HG02798 (cell line): Measurements from ENCODE around the gene PSMB7.

Experiments used
- ATAC-seq: cut with Tn5 transposase; IDR thresholded peaks from one replicate; pipeline ENCODE4 v1.9.1; 2021; ENCODE audit warnings: mild to moderate bottlenecking; ENCODE audit not compliant: unreplicated experiment, poor library complexity

The PSMB7 gene

DNA sequence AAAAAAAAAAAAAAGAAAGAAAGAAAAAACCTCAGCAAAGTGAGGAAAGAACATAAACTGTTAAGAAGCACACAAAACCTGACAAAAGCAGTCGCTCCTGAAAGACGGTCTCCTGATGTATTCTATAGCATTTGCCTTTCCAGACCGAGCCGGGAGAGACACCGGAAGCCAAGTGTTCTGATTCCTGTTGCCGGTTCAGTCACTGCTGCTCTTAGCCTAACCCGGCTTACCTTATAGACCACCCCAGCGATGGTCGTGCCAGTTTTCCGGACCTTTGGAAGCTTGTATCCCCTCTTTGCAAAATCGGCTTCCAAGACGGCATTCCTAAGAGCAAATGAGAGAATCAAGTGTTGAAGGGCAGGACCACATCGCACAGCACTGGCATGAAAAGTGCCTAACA is 630 bp downstream of the PSMB7 start:
- no peak for ATAC-seq

DNA sequence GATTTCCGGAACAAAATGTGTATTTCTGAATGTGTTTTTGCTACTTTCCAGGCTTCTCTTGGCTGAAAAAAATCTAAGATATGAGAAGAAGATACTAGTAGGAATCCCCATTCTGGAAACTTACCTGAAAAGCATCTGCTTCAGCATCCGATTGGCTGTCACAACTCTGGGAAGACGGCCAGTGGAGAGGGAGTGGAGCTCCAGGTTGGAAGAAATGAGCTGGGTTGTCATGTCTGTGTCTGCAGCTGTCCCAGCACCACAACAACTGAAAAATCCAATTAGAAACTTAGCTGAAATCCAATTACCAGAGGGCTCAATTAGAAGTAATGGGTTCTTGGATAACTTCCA is 3.0 kb downstream of the PSMB7 start:
- no peak for ATAC-seq

DNA sequence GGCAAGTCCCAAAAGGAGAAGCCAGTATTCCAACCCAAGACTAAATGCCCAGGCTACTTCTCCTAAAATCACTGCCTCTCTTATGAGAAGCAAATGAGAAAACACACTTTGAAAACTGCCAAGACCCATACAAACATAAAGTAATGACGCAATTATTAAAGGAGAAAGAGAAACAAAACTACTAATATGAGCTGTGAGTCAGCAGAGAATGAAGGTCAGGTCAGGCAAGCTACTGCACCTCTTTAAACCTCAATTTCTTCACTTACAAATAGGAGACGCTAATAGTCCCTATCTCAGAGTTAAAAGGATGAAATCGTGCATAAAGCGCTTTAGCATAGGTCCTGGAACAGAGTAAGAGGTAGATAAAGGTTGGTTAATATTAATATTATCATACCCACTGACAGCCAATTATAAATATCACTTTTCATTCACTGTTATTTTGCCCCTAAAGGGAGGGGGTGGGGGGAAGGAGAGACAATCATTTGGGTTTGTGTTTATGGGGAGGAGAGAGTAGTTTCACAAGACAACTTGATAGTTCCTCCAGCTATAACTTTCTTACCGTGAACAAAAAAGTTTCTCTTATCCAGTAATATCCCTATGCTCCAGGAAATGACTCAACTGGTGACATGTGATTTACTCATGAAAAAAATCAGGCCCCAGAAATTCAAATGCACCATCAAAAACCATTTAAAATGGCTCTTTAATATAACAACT is 3.6 kb downstream of the PSMB7 start:
- no peak for ATAC-seq

DNA sequence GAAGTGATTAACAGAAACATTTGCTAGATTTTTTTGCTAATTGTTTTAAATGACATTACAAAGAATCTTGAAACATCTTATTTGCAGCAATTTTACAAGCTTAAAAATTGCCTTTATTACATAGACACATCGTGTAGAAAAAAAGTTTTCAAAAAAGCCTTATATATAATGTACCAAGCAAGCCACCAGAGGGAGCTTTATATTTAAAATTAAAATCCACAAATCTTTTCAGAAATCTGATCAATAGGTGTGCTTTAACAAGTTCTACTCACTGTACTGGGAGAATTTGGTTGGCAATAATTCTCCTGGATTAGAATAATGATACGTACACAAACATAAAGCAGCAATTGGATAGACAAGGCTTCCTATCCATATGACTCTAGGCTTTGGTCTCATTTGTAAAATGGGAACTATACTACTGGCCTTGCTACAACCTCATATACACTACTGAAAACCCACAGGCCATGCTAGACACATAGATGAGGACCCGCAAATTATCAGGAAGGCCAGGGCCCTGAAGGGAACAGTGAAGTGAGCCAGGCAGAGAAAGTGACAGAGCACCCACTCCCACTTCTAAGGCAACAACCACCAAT is 4.8 kb downstream of the PSMB7 start:
- ATAC-seq, result no peak

DNA sequence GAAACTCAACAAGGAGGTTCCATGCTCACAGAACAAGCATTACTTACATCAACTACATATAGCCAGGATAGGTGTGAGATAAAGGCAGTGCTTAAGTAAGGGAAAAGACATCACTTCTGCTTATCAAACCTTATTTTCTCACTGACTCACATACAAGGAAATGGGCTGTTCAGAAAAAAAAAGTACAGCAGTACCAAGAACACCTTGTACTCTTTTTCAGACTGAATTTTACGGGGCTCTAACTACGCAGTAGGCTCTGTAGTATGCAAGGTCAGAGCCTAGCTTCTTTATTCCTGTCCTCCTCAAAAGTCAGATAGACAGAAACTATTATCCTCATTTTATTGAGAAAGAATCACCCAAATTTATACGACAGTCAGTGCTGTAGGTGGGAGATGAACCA is 5.8 kb downstream of the PSMB7 start:
- ATAC-seq, result no peak

DNA sequence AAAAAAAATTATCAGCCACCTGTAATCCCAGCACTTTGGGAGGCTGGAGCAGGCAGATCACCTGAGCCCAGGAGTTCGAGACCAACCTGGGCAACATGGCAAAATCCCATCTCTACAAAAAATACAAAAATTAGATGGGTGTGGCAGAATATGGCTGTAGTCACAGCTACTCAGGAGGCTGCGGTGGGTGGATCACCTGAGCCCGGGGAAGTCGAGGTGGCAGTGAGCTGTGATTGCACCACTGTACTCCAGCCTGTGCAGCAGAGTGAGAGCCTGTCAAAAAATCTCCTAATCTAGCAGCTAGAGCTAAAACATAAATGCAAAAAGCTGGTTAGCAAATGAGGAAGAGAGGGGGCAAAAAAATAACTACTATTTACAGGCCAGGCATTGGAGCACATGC is 12.0 kb downstream of the PSMB7 start:
- ATAC-seq, result no peak

DNA sequence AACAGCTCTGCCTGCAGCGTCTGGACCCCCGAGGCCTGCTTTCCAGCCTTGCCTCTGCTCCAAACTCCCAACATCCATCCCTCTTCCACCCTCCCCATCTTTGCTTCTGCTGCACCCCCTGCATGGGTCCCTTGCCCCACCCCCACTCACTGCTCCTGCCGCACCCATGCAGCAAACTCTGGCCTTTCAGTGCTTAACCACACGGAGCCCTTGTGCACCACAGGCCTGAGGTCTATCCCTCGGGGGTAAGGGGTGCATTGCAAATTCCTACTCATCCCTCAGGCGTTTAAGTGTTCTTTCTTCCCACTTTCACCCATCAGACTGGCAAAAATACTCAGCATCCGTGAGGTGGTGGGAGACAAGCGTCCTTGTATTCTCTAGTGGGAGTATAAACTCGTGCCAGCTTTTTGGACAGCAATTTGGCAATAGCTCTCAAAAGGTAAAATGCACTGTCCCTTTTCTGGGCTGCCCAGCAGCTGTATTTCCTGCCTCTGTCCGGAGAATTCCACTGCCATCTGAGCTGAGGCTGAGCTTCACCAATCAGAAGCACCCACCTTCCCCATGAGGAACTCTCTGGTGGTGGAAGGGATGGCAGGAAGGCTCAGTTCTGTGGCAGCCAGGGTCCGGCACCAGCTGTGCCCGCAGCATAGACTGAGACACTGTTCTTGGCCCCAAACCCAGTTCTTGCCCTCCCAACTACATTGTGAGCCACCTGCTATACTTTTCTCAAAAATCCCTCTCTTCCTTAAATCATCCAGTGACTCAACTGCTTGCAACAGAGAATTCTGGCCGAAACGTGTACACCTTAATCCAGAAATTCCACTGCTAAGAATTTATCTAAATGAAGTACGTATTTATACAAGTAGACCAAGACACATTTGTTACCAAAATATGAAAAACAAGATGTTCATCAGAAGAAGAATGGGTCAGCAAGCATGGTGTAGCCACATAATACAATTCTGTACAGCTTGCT is 15.0 kb downstream of the PSMB7 start:
- no peak for ATAC-seq

DNA sequence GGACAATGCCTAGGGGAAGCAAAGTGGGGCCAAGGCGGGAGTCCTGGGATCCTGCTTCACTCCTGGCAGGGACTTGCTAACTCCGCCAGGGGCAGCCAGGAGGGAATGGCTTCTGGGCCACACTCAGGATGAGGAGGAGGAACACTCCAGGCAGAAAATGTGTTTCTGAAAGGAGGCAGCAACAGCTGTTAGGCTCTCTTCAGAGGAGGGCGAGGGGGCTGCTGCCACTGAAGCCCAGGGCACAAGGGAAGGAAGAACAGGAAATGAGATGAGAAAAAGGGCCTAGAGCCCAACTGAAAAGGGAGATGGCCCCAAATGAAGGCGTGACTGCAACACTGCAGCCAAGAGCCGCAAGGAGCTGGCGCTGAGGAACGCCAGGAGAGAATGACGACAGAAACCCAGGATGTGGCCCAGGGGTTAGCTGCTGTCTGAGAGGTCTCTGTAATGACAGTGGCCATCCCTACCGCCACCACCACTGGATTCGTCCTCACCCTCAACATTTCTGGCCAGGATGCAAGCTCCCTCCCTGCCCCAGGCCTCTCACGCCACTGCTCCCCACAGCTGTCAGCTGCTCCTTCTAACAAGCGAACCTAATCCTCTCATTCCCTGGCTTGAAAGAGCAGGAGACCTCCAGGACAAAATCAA is 15.8 kb downstream of the PSMB7 start:
- ATAC-seq, result no peak

DNA sequence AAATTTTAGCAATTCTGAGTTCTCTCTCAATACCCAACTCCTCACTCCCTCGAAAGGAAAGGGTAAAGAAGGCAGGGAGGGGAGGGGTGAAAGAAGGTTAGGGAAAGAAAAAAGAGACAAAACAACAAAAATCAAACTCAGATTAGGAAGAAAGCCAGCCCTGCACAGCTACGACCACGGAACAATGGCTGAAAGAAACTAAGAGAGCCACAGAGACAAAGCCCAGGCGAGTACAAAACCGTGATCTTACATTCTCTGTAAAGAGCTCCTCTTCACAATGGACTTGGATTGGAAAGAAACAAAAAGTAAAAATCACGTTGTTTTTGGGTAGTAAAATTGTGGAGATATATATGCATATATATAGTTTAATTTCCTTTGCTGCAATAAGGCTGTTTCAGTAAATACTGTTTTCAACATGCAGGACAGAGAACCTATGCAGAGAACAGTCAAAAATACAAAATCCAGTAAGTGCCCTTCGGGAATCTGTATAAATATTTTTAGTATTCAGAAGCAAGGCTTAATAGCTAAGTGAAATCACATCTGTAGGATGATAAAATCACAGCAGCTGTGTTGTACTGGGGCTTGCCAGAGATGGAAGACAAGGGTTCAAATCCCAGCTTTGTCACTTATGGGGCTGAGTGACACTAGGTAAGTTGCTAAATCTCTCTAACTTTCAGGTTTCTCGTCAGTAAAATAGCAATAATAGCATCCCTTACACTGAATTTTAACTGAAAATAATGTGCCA is 16.9 kb downstream of the PSMB7 start:
- ATAC-seq, result no peak

DNA sequence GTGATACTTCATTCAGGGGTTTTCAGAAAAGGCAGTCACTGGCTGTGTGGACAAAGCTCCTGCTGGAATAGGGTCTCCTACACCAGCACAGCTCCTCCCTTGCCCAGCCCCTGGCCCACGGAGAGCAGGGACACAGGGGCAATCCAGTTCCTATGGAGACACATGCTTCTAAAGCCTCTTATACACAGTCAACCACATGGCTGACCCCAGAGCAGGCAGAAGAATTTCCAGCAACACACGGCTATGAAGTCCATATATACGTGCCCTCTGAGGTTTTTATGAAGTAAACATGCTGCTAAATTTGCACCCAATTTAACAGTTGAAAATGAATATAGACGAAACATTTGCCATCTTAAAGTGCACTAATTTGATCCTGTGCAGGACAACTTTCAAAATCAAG is 19.4 kb downstream of the PSMB7 start:
- no peak for ATAC-seq

DNA sequence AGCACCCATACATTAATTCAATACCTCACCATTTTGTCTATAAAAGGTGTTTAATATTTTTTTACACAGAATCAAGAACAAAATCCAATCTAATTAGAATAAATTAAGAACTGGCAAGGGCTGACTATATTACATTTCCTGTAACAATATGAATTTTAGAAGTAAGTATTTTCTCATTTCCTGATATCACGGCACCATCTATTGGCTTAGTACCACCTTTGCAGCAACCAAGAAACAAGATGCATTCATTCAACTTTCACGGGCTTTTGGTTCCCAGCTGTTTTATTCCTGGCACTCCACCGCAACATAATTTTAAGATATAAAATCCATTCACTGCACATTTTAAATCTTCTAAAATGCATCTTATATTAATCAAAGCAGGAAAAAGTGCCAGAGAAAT is 20.6 kb downstream of the PSMB7 start:
- ATAC-seq, result no peak

DNA sequence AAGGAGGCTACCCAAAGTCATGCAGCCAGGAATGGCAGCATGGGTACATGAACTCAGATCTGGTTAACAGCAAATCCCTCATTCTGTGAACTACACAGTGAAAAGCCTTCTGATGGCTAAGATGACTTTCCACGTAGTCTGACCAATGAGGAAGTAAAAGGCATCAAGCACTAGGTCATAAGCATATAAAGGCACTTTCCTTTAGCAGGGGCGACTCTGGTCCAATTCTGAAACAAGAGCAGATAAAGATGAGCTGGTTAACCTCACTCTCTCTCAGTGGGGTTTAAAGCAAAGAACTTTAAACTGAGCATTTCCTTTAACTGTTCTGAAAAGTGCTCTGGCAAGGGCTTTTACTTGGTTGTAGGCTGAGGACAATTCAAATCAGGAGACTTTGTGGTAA is 21.1 kb downstream of the PSMB7 start:
- ATAC-seq, result no peak

DNA sequence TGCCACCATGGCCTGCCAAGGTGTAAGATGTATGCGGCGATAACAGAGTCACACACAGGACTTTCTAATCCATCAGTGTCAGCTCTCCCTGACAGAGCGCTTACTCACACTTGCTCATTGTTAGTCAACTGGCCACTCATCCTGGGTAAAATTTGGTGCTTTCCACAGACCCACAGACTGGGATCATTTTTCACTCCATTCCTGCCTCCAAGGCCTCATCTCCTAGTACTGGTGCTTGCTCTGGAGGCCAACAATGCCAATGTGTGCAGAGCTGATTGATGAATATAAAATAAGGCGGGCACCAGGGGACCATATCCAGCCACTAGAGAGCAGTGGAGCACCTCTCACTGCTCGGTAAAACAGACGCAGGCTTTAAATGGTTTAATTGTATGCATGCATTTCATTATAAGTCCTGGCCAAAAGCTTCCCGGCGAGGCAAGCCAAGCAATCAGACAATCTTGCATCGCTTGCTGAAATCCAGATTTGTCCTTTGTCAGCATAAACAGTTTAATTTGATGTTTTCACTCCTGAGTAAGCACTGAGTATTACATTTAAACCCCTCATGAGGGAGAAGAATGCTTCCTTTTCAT is 22.3 kb downstream of the PSMB7 start:
- no peak for ATAC-seq

DNA sequence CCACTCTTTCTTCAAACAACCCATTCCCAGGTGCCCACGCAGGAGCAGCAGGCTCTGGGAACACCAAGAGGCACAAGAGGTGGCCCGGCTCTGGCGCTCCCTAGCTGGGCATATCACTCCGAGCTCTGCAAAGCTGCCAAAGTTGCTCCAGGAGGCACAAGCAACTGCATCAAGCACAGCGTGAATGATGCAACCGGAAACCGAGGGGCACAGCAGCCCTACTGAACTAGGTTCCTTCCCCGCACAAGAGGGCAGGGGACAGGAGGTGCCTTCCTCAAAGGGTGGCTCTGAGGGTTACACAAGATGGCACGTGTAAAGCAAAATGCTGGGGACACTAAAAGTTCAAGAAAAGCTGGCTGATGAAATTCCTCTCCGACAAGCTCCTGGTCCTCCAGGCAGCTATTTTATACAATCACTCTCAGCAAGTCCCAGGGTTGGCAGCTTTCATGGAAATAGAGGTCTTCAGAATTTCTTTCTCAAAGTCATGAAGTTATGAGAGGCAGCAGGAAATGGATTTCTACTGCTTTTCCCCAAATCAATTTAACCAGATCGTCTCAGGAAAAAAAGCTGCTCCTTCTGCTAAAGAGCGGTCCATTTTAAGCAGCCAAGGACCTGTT is 22.9 kb downstream of the PSMB7 start:
- no peak for ATAC-seq

DNA sequence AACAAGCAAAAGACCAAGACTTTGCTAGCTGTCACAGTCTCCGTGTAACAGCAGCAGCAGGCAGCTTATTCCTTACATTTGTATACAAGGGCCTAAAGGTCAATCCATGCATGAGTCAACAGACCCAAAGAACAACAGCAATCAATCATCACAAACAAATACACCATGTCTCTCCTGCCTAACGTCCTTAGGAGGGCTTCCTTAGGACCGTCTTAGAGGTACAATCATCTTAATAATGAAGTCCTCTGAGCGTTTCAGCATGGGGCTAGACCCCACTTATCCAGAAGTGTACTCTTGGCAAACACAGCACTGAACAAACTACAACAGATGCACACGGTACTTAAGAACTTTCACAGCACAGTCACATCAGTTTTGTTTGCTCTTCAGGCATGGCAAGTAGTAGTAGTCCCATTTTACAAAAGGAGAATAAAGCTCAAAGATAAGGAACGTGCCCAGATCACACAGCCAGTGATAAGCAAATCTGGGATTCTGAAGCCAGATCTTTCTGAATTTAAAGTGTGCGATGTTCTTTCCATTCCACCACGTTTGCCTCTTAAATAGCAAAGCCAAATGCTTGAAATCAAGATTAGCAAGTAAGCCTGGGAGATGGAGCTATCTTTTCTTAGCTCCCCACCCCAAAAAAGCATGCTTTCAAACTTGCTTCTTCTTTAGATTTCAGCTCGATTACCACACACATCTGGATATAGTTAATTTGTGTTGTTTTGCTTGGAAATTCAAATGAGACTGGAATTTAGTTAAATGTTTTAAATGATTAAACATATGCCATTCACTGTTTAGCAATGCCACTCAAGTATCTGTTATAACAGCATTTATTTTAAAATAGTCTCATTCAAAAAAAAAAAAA is 24.2 kb downstream of the PSMB7 start:
- ATAC-seq, result no peak

DNA sequence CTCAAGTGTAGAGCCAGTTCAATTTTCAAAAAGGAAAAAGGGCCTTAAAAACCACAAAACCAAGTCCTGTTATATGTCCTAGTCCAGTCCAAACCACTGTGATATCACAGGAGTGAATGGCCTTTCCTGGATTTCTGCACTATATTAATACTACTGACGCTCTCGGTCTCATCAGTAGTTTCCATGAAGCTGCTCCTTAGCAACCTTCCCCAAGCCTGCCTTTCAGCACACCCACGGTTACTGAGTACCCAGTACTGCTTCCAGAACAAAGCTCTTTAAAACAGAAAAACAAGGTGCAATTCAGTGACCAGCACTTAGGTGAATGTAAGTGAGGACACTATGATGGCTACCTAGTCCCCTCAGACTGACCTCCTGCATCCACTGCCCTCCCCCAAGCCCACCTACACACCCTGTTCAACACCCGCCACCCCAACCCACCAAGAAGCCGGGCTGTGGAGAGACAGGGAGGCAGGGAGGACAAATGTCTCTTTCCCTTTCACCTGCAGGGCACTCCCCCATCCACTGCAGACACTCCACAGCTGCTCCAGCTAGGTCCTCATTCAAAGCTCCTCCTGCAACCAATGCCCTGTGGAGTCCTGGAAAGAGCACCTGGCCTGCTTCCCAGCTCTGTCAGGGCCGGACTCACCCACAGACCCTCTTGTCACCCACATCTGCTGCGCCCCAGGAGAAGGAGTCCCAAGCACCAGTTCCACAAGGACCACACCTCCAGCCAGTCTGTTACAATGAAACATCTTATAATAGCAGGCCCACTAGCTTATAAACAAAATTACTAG is 25.9 kb downstream of the PSMB7 start:
- ATAC-seq, result no peak

DNA sequence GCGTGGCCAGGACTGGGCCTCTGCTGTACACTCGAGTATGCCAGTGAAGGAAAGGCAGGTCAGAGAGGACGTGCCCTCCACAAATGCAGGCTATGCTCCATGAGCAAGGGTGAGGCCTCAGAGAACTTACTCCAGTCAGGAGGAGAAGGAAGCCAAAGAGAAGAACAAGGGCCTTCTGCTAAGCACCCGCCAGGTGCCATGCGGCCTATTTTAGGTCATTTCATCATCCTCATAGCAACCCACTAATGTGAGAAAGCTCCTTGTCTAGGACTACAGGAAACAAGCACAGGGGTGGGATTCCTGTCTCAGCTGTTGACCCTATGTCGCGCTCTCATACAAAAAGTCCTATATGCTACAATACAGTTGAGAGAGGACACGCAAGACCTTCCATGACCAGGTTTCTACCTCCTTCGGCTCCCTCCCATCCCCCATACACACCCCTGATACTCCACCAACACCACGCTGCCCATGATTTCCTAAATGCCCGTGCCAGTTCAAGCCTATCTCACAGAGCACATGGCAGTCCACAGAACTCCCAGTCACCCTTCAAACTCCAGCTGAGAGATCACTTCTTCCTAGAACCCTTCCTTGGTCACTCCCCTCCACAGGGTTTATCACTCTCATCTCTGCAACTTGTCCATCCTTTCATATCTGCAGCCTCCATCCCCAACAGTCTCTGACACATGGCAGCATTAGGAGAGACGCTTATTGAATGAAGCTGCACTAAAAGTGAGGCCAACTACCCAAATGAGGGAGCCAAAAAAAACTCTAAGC is 26.8 kb downstream of the PSMB7 start:
- no peak for ATAC-seq
